Mucosa of descending colon (tissue), 3 donors: Measurements from ENCODE around the gene HIP1. TPM values are rescaled to one million over a fixed set of nuclear protein-coding genes. Genes with fewer than 3 reads are reported as not detected.
"Not testable (repeated sequence)": the region's sequence is repeated elsewhere in the genome, so short reads cannot be mapped to it uniquely, and the experiment has no call there.

Experiments used
- ATAC-seq: fragments of 200-7000 bp; cut with Tn5 transposase; one replicate; pipeline ENCODE4 v1.9.1; 2020; ENCODE audit warnings: mild to moderate bottlenecking, moderate library complexity
- DNase-seq, 3 donors: peaks; one replicate each; pipeline ENCODE4 v3.0.0-alpha.2; 2020
- H3K36me3 ChIP-seq: fragments of 200-600 bp; one replicate; pipeline ENCODE4 v1.8.0; 2021; ENCODE audit warnings: low read depth, mild to moderate bottlenecking
- H3K4me1 ChIP-seq: fragments of 200-600 bp; one replicate; pipeline ENCODE4 v1.8.0; 2021; ENCODE audit warnings: low read depth, mild to moderate bottlenecking
- H3K4me3 ChIP-seq: fragments of 200-600 bp; one replicate; pipeline ENCODE4 v1.8.0; 2021; ENCODE audit warnings: mild to moderate bottlenecking
- H3K9me3 ChIP-seq: fragments of 200-600 bp; one replicate; pipeline ENCODE4 v1.8.0; 2021; ENCODE audit warnings: mild to moderate bottlenecking
- CTCF ChIP-seq: fragments of 200-600 bp; IDR thresholded peaks from one replicate; pipeline ENCODE4 v1.8.0; 2022; ENCODE audit warnings: antibody characterized with exemption, mild to moderate bottlenecking
- intact Hi-C, 2 donors: fragments of 100-400 bp; cut with DNase I in 1 of 2; cut with micrococcal nuclease in 1 of 2; formaldehyde crosslinking; loops; one replicate each; pipeline versions ENCODE4 v1.11.0 to v1.11.1; 2022; cut with DNase I, micrococcal nuclease
- total RNA-seq, 3 donors: library from RNA; stranded (reverse); fragmentation: NEBNext Ultra II Directional in 2 of 3; extraction: Animal tissue kit (Norgen Biotek cat#: 25700) in 2 of 3; gene quantifications; one replicate each; pipeline versions ENCODE4 v1.2.1 to v1.2.4, GENCODE V29; 2021 to 2023
- donor health status: DM: no; HTN: no; CAD: no; lungs with moderate emphysema.
- donor health status: DM: no; HTN: no; CAD: no.
- donor health status: DM: no; HTN: yes; CAD: no.

The HIP1 gene
- total RNA-seq, 3 donors from 2014 or later: 5.7 to 14.2 (median 6.7) TPM

GRCh38 chr7:75698358-75698757, 40.4 kb downstream of the HIP1 start:
- DNase-seq: no peak
- H3K4me3 ChIP-seq: no peak overlapping the region
- intact Hi-C loops: no loop called here
- no peaks in the 10 kb centered on the region for H3K36me3 ChIP-seq
- H3K4me1 ChIP-seq: no peaks in the 10 kb centered on the region
- no peaks in the 10 kb centered on the region for H3K9me3 ChIP-seq
- TF ChIP-seq CTCF: no peak
- ATAC-seq: no peak

- no peaks in the 10 kb centered on the region for H3K4me1 ChIP-seq
- TF ChIP-seq CTCF: no peak
- no peak for ATAC-seq
- H3K9me3 ChIP-seq: no peaks in the 10 kb centered on the region
- intact Hi-C loops: no loop called here
- H3K4me3 ChIP-seq: no peak overlapping the region
- DNase-seq: no peak
- no peaks in the 10 kb centered on the region for H3K36me3 ChIP-seq
These were observed 42.3 kb downstream of the HIP1 start for GRCh38 chr7:75696263-75697037.

- ATAC-seq: no peak
- no peak for TF ChIP-seq CTCF
These were observed 43.9 kb downstream of the HIP1 start for GRCh38 chr7:75694638-75695399.

GRCh38 chr7:75693668-75694067, 45.1 kb downstream of the HIP1 start:
- DNase-seq, H3K4me1 ChIP-seq, ATAC-seq, H3K9me3 ChIP-seq, H3K36me3 ChIP-seq, intact Hi-C loops, H3K4me3 ChIP-seq: not testable (repeated sequence)

More at GRCh38 chr7:75694638-75695399, 43.9 kb downstream of the HIP1 start:
- no peaks in the 10 kb centered on the region for H3K4me1 ChIP-seq
- H3K4me3 ChIP-seq: no peak overlapping the region
- no peak for DNase-seq
- H3K9me3 ChIP-seq: no peaks in the 10 kb centered on the region
- intact Hi-C loops: no loop called here
- H3K36me3 ChIP-seq: no peaks in the 10 kb centered on the region

GRCh38 chr7:75691793-75692543, 46.8 kb downstream of the HIP1 start:
- TF ChIP-seq CTCF: no peak
- ATAC-seq: peak; percentile 58
- intact Hi-C loops: no loop called here
- Histone ChIP-seq H3K36me3 (no peaks in the 10 kb centered on the region), H3K9me3 (no peaks in the 10 kb centered on the region), H3K4me3 (no peak overlapping the region), H3K4me1 (no peaks in the 10 kb centered on the region)
- DNase-seq: peak in 1 of 3 donors; percentile 18
